Cardiac septum (tissue), 1 donor: Measurements from ENCODE around the gene NPM1. TPM values are rescaled to one million over a fixed set of nuclear protein-coding genes. Genes with fewer than 3 reads are reported as not detected.
A peak's percentile ranks its signal among the peaks of the same experiment; 100 is the strongest.

Experiments used
- DNase-seq: peaks from one replicate; pipeline ENCODE4 v3.0.0-alpha.2; 2020; ENCODE audit warnings: low spot score
- intact Hi-C: fragments of 100-400 bp; cut with DNase I; formaldehyde crosslinking; loops from one replicate; pipeline ENCODE4 v1.14.0; 2022
- total RNA-seq: library from RNA; stranded (reverse); fragmentation: NEBNext Ultra II Directional; extraction: Animal tissue kit (Norgen Biotek cat#: 25700); gene quantifications from one replicate; pipeline ENCODE4 v1.2.1, GENCODE V29; 2021
- donor health status: DM: no; HTN: no; CAD: no.

Gene NPM1
- total RNA-seq, 1 donor from 2014 or later: 412 TPM

GRCh38 chr5:171422902-171423663, 35.4 kb downstream of the NPM1 start:
- intact Hi-C loops: loop anchor here (5.0 kb wide), 2 partner anchors 59 to 174 kb away; no protein-coding TSS in a partner anchor
- DNase-seq: peak; percentile 73

- intact Hi-C loops: loop anchor here (5.0 kb wide), 2 partner anchors 58 to 173 kb away; no protein-coding TSS in a partner anchor
- no peak for DNase-seq
Observed at GRCh38 chr5:171424726-171425125, 37.1 kb downstream of the NPM1 start.

- intact Hi-C loops: no loop called here
- no peak for DNase-seq
Observed at GRCh38 chr5:171425596-171426244, 38.1 kb downstream of the NPM1 start.

GRCh38 chr5:171426266-171426665, 38.6 kb downstream of the NPM1 start:
- no peak for DNase-seq
- intact Hi-C loops: no loop called here

GRCh38 chr5:171426680-171427079, 39.0 kb downstream of the NPM1 start:
- intact Hi-C loops: no loop called here
- DNase-seq: no peak

- peak; percentile 81 for DNase-seq
- intact Hi-C loops: no loop called here
Observed at GRCh38 chr5:171427318-171428167, 39.9 kb downstream of the NPM1 start.

- peak; percentile 54 for DNase-seq
- intact Hi-C loops: no loop called here
Observed at GRCh38 chr5:171428168-171428696, 40.6 kb downstream of the NPM1 start.

GRCh38 chr5:171428809-171429542, 41.3 kb downstream of the NPM1 start:
- peak; percentile 73 for DNase-seq

GRCh38 chr5:171429543-171429910, 41.9 kb downstream of the NPM1 start:
- intact Hi-C loops: no loop called here
- peak; percentile 54 for DNase-seq

More at GRCh38 chr5:171428809-171429542, 41.3 kb downstream of the NPM1 start:
- intact Hi-C loops: no loop called here

- peak; percentile 41 for DNase-seq
- intact Hi-C loops: no loop called here
Observed at GRCh38 chr5:171431251-171431777, 43.7 kb downstream of the NPM1 start.

GRCh38 chr5:171432076-171432475, 44.4 kb downstream of the NPM1 start:
- intact Hi-C loops: no loop called here
- DNase-seq: peak; percentile 68

- intact Hi-C loops: no loop called here
- peak; percentile 65 for DNase-seq
Observed at GRCh38 chr5:171432583-171433351, 45.1 kb downstream of the NPM1 start.

- intact Hi-C loops: no loop called here
- peak; percentile 38 for DNase-seq
Observed at GRCh38 chr5:171433352-171433698, 45.7 kb downstream of the NPM1 start.

GRCh38 chr5:171433982-171434676, 46.5 kb downstream of the NPM1 start:
- intact Hi-C loops: no loop called here
- DNase-seq: peak; percentile 51

GRCh38 chr5:171434874-171435273, 47.2 kb downstream of the NPM1 start:
- peak; percentile 68 for DNase-seq
- intact Hi-C loops: no loop called here

- no peak for DNase-seq
- intact Hi-C loops: no loop called here
Observed at GRCh38 chr5:171435908-171436307, 48.3 kb downstream of the NPM1 start.

GRCh38 chr5:171436804-171437285, 49.2 kb downstream of the NPM1 start:
- no peak for DNase-seq
- intact Hi-C loops: no loop called here
